ENCODE results near the gene GDF9. TPM values are rescaled to one million over a fixed set of nuclear protein-coding genes. Genes with fewer than 3 reads are reported as not detected.

Gene GDF9
- total RNA-seq, 1 experiment from 2014 or later, result 0.49 TPM

DNA sequence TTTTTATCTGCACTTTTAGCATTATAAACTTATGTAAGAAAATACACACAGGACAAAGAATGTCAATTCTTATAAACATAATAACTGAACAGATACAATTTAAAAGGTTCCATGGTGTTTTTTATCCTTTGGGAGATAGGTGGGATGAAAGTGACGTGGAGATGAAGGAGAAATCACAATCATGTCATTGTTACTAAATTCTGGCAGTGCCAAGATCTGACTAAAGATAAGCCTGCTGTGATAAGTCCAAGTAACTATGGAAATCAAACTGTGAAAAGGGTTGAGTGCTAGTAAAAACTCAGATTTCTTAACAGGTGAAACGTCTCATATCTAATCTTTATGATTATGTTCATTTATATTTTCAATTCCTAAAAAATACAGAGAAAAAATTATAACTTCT, 18.3 kb upstream of the GDF9 start:
- Histone ChIP-seq H3K9me3 (ENCODE audit: control insufficient read depth in 1 of 2, insufficient read depth in 1 of 2, low read depth in 1 of 2, low read length in 2 of 2) (no peaks in the 10 kb centered on the region), H3K36me3 (ENCODE audit: control insufficient read depth in 1 of 2, insufficient read depth in 2 of 2, low read length in 2 of 2) (peaks cover 16 to 64% of the 10 kb centered on the region in 2 experiments), H3K4me3 (replicated peaks in 1 of 2; ENCODE audit: low read depth in 1 of 2, low read length in 2 of 2) (no peak overlapping the region), H3K9ac (ENCODE audit: low read length) (no peak overlapping the region), H3K4me1 (ENCODE audit: control insufficient read depth in 1 of 2, insufficient read depth in 2 of 2, low read length in 2 of 2) (no peaks in the 10 kb centered on the region), H3K9me2 (ENCODE audit: insufficient read depth) (no peaks in the 10 kb centered on the region), H3K4me2 (ENCODE audit: low read length) (no peak overlapping the region), H3K27me3 (ENCODE audit: insufficient read depth, low read length) (no peaks in the 10 kb centered on the region), H3K79me2 (ENCODE audit: insufficient read depth, low read length) (no peaks in the 10 kb centered on the region), H2AFZ (ENCODE audit: low read depth, low read length, poor library complexity, severe bottlenecking) (no peak overlapping the region), H4K20me1 (ENCODE audit: insufficient read depth) (no peaks in the 10 kb centered on the region), H3K27ac (ENCODE audit: low read depth, low read length) (no peak overlapping the region)
- DNase-seq (ENCODE audit: low read depth, low spot score), result no peak
- POLR2A ChIA-PET, result no interaction called here
- no TSS peak for BruUV-seq (replicated peaks)
- intact Hi-C loops (cut with micrococcal nuclease), result no loop called here
- CTCF ChIA-PET, result no interaction called here
- no peak for TF ChIP-seq RAD21 (IDR thresholded peaks at IDR 0.05; ENCODE audit: low read depth)
- TF ChIP-seq CBX3 (IDR thresholded peaks at IDR 0.05; ENCODE audit: low read depth), result no peak
- no peak for TF ChIP-seq ZNF274 (IDR thresholded peaks at IDR 0.05; ENCODE audit: low read depth, low read length)
- no peak for TF ChIP-seq SIN3A (IDR thresholded peaks at IDR 0.05; ENCODE audit: low read depth)
- TF ChIP-seq ZFX (IDR thresholded peaks at IDR 0.05), result no peak
- no peak for TF ChIP-seq ELF1 (IDR thresholded peaks at IDR 0.05; ENCODE audit: borderline replicate concordance, low read depth)
- no peak for TF ChIP-seq CEBPB (IDR thresholded peaks at IDR 0.05; ENCODE audit: low read depth)
- TF ChIP-seq, protein P1, sequence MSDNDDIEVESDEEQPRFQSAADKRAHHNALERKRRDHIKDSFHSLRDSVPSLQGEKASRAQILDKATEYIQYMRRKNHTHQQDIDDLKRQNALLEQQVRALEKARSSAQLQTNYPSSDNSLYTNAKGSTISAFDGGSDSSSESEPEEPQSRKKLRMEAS (IDR thresholded peaks at IDR 0.05), result no peak
- TF ChIP-seq, protein P2, sequence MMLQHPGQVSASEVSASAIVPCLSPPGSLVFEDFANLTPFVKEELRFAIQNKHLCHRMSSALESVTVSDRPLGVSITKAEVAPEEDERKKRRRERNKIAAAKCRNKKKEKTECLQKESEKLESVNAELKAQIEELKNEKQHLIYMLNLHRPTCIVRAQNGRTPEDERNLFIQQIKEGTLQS (IDR thresholded peaks at IDR 0.05), result no peak
- TF ChIP-seq FOSL1 (IDR thresholded peaks at IDR 0.05; ENCODE audit: low read depth), result no peak
- no peak for TF ChIP-seq EZH2phosphoT487 (IDR thresholded peaks at IDR 0.05; ENCODE audit: borderline replicate concordance)
- TF ChIP-seq SP1 (IDR thresholded peaks at IDR 0.05; ENCODE audit: low read depth), result no peak
- TF ChIP-seq YY1 (IDR thresholded peaks at IDR 0.05; ENCODE audit: extremely low read depth, insufficient replicate concordance, low read depth, low read length), result no peak
- no peak for TF ChIP-seq JUND (IDR thresholded peaks at IDR 0.05)
- TF ChIP-seq, protein P3, sequence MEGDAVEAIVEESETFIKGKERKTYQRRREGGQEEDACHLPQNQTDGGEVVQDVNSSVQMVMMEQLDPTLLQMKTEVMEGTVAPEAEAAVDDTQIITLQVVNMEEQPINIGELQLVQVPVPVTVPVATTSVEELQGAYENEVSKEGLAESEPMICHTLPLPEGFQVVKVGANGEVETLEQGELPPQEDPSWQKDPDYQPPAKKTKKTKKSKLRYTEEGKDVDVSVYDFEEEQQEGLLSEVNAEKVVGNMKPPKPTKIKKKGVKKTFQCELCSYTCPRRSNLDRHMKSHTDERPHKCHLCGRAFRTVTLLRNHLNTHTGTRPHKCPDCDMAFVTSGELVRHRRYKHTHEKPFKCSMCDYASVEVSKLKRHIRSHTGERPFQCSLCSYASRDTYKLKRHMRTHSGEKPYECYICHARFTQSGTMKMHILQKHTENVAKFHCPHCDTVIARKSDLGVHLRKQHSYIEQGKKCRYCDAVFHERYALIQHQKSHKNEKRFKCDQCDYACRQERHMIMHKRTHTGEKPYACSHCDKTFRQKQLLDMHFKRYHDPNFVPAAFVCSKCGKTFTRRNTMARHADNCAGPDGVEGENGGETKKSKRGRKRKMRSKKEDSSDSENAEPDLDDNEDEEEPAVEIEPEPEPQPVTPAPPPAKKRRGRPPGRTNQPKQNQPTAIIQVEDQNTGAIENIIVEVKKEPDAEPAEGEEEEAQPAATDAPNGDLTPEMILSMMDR (IDR thresholded peaks at IDR 0.05 in 2 of 3, conservative IDR thresholded peaks at IDR 0.05 in 1 of 3; ENCODE audit: borderline replicate concordance in 1 of 3, insufficient read depth in 1 of 3, low read depth in 2 of 3, low read length in 2 of 3), result no peak
- TF ChIP-seq EGR1 (IDR thresholded peaks at IDR 0.05; ENCODE audit: low read depth), result no peak
- TF ChIP-seq, protein P4, sequence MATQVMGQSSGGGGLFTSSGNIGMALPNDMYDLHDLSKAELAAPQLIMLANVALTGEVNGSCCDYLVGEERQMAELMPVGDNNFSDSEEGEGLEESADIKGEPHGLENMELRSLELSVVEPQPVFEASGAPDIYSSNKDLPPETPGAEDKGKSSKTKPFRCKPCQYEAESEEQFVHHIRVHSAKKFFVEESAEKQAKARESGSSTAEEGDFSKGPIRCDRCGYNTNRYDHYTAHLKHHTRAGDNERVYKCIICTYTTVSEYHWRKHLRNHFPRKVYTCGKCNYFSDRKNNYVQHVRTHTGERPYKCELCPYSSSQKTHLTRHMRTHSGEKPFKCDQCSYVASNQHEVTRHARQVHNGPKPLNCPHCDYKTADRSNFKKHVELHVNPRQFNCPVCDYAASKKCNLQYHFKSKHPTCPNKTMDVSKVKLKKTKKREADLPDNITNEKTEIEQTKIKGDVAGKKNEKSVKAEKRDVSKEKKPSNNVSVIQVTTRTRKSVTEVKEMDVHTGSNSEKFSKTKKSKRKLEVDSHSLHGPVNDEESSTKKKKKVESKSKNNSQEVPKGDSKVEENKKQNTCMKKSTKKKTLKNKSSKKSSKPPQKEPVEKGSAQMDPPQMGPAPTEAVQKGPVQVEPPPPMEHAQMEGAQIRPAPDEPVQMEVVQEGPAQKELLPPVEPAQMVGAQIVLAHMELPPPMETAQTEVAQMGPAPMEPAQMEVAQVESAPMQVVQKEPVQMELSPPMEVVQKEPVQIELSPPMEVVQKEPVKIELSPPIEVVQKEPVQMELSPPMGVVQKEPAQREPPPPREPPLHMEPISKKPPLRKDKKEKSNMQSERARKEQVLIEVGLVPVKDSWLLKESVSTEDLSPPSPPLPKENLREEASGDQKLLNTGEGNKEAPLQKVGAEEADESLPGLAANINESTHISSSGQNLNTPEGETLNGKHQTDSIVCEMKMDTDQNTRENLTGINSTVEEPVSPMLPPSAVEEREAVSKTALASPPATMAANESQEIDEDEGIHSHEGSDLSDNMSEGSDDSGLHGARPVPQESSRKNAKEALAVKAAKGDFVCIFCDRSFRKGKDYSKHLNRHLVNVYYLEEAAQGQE (IDR thresholded peaks at IDR 0.05; ENCODE audit: low read depth), result no peak
- no peak for TF ChIP-seq POLR2AphosphoS5 (IDR thresholded peaks at IDR 0.05; ENCODE audit: low read depth, low read length)
- RAD21 ChIA-PET (ENCODE audit: low non-redundant PET in 1 of 2, low total read pairs in 2 of 2, uncharacterized antibody in 2 of 2, unreplicated experiment in 2 of 2), result interaction anchor here in 1 of 2 experiments (1.2 kb wide), 1 partner anchor 129 kb away, joined by 3 read pairs; no protein-coding TSS in a partner anchor
- ATAC-seq, result no peak

All from HCT116 (cell line).